ENCODE data around the gene METTL16. TPM values are rescaled to one million over a fixed set of nuclear protein-coding genes. Genes with fewer than 3 reads are reported as not detected.

Gene METTL16
- total and polyA plus RNA-seq, 2 experiments from 2014 or later, result 40.1 to 80.8 TPM

DNA sequence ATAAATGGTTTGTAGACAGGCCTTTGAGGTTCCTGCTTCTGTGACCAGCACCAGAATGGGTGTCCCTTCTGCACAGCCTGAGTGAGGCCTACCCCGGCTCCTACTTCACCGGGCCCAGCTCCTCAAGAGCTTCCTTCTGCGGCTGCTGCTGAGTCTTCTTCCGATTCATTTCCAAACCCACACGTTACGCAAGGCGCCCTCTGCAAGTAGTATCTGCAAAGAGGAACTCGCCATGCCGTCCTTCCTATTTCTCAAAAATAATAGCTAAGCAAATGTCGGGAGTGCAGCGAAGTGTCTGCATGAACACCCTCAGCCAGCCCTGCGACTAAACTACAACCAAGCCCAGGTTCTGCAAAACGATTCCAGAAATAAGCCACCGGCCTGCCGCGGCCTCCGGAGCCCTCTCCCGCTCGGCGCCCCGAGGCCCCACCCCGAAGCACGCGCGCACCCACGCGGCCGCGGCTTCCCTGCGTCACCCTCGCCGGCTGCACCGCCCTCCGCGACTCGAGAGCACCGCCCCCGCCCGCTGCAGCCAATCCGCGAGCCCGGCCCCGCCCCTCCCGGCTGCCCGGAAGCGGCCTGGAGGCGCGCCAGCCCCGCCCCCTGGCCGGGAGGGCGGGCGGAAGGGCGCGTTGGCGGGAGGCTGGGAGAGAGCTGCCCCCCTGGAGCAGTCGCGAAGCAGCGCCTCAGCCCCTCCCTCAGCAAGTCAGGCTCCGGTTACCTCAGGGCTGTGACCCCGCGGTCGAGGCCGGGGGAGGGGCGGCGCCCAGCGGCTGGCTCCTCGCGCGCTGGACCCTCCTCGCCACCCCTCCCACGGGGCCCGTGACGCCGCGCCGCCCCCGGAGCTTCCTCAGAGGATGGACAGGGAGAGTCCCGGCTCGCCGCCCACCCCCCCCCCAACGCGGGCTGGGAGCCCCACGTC, 119.2 kb downstream of the METTL16 start:
- H3K79me2 ChIP-seq (replicated peaks; ENCODE audit: insufficient read depth), result peaks cover 41% of the 10 kb centered on the region
- DNase-seq (ENCODE audit: low spot score) (peak; percentile 96), ATAC-seq (peak; percentile 50)
- peaks cover 10% of the 10 kb centered on the region for H3F3A ChIP-seq (replicated peaks; ENCODE audit: low read depth)
- peak overlapping the region; percentile 85 for H3K4me3 ChIP-seq
- no peaks in the 10 kb centered on the region; the same call in 1 of the 2 replicates for H4K20me1 ChIP-seq (replicated peaks; ENCODE audit: insufficient read depth)
- 0 out of 2 replicates have a peak overlapping the region, but pooled peaks have one; percentile 63 for H2AFZ ChIP-seq
- Mint-ChIP-seq H3K27me3 (ENCODE audit: insufficient read depth, low read depth, poor library complexity) (peaks cover 32% of the 10 kb centered on the region), H3K9me3 (peaks cover 3% of the 10 kb centered on the region; the same call in 1 of the 3 replicates), H3K4me1 (peaks cover 55% of the 10 kb centered on the region), H3K4me3 (peak overlapping the region; percentile 84), H3K27ac (peak overlapping the region; percentile 87), H3K36me3 (ENCODE audit: low read depth) (peaks cover 15% of the 10 kb centered on the region; the same call in 2 of the 3 replicates)
- TF ChIP-seq JUNB (IDR thresholded peaks at IDR 0.05; ENCODE audit: unreplicated experiment), result no peak
- TF ChIP-seq POLR2AphosphoS5 (IDR thresholded peaks at IDR 0.05; ENCODE audit: low read depth), result peak; percentile 19; the same call in 1 of the 2 replicates
- peak overlapping the region; percentile 69; the same call in 1 of the 2 replicates for H3K27ac ChIP-seq (ENCODE audit: low read depth)
- peaks cover 20% of the 10 kb centered on the region for H3K4me1 ChIP-seq (ENCODE audit: insufficient read depth)
- peak overlapping the region; percentile 96 for H3K4me2 ChIP-seq
- no peaks in the 10 kb centered on the region for H3K27me3 ChIP-seq (ENCODE audit: insufficient read depth)
- H3K36me3 ChIP-seq (ENCODE audit: insufficient read depth), result no peaks in the 10 kb centered on the region
- no peaks in the 10 kb centered on the region for H3K9me2 ChIP-seq (ENCODE audit: insufficient read depth)

DNA sequence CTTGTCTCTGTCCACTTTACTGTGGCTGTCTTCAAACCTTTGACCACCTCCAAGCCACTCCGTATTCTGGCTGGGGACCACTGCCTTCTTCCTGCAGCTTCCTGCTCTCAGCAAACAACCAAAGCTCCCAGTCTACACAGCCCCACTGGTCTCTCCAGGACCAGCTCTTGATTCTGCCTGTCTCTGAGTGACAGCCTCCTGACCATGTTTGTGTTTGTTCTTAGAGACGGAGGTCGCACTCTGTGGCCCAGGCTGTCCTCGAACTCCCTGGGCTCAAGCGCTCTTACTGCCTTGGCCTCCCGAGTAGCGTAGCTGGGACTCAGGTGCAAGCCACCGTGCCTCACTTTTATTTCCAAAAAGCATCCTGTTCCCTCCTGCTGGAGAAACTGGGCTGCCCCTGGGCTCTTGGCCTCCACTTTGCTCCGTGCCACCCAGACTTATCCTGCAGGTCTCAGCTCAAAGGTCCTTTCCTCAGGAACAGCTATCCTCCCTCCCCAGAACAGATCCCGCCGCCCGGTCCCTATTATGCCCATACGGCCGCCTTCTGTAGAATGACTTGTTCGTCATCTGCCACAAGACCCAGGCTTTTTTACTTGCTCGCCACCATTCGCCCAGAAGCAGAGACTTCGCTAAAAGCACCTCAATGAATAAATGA, 120.0 kb downstream of the METTL16 start:
- peaks cover 49% of the 10 kb centered on the region for H3K4me1 Mint-ChIP-seq
- DNase-seq (ENCODE audit: low spot score) (no peak), ATAC-seq (no peak)
- Histone ChIP-seq H3K9me2 (ENCODE audit: insufficient read depth) (no peaks in the 10 kb centered on the region), H4K20me1 (replicated peaks; ENCODE audit: insufficient read depth) (no peaks in the 10 kb centered on the region; the same call in 1 of the 2 replicates), H3K27me3 (ENCODE audit: insufficient read depth) (no peaks in the 10 kb centered on the region), H3K79me2 (replicated peaks; ENCODE audit: insufficient read depth) (peaks cover 37% of the 10 kb centered on the region), H3K27ac (ENCODE audit: low read depth) (no peak overlapping the region), H2AFZ (no peak overlapping the region), H3K4me1 (ENCODE audit: insufficient read depth) (peaks cover 15% of the 10 kb centered on the region), H3F3A (replicated peaks; ENCODE audit: low read depth) (peaks cover 10% of the 10 kb centered on the region), H3K4me3 (peak overlapping the region; percentile 85), H3K36me3 (ENCODE audit: insufficient read depth) (no peaks in the 10 kb centered on the region), H3K4me2 (peak overlapping the region; percentile 96)
- peaks cover 3% of the 10 kb centered on the region; the same call in 1 of the 3 replicates for H3K9me3 Mint-ChIP-seq
- peak overlapping the region; percentile 84 for H3K4me3 Mint-ChIP-seq
- peaks cover 17% of the 10 kb centered on the region; the same call in 2 of the 3 replicates for H3K36me3 Mint-ChIP-seq (ENCODE audit: low read depth)
- H3K27ac Mint-ChIP-seq, result peak overlapping the region; percentile 87
- peaks cover 30% of the 10 kb centered on the region for H3K27me3 Mint-ChIP-seq (ENCODE audit: insufficient read depth, low read depth, poor library complexity)
- TF ChIP-seq, protein P1, sequence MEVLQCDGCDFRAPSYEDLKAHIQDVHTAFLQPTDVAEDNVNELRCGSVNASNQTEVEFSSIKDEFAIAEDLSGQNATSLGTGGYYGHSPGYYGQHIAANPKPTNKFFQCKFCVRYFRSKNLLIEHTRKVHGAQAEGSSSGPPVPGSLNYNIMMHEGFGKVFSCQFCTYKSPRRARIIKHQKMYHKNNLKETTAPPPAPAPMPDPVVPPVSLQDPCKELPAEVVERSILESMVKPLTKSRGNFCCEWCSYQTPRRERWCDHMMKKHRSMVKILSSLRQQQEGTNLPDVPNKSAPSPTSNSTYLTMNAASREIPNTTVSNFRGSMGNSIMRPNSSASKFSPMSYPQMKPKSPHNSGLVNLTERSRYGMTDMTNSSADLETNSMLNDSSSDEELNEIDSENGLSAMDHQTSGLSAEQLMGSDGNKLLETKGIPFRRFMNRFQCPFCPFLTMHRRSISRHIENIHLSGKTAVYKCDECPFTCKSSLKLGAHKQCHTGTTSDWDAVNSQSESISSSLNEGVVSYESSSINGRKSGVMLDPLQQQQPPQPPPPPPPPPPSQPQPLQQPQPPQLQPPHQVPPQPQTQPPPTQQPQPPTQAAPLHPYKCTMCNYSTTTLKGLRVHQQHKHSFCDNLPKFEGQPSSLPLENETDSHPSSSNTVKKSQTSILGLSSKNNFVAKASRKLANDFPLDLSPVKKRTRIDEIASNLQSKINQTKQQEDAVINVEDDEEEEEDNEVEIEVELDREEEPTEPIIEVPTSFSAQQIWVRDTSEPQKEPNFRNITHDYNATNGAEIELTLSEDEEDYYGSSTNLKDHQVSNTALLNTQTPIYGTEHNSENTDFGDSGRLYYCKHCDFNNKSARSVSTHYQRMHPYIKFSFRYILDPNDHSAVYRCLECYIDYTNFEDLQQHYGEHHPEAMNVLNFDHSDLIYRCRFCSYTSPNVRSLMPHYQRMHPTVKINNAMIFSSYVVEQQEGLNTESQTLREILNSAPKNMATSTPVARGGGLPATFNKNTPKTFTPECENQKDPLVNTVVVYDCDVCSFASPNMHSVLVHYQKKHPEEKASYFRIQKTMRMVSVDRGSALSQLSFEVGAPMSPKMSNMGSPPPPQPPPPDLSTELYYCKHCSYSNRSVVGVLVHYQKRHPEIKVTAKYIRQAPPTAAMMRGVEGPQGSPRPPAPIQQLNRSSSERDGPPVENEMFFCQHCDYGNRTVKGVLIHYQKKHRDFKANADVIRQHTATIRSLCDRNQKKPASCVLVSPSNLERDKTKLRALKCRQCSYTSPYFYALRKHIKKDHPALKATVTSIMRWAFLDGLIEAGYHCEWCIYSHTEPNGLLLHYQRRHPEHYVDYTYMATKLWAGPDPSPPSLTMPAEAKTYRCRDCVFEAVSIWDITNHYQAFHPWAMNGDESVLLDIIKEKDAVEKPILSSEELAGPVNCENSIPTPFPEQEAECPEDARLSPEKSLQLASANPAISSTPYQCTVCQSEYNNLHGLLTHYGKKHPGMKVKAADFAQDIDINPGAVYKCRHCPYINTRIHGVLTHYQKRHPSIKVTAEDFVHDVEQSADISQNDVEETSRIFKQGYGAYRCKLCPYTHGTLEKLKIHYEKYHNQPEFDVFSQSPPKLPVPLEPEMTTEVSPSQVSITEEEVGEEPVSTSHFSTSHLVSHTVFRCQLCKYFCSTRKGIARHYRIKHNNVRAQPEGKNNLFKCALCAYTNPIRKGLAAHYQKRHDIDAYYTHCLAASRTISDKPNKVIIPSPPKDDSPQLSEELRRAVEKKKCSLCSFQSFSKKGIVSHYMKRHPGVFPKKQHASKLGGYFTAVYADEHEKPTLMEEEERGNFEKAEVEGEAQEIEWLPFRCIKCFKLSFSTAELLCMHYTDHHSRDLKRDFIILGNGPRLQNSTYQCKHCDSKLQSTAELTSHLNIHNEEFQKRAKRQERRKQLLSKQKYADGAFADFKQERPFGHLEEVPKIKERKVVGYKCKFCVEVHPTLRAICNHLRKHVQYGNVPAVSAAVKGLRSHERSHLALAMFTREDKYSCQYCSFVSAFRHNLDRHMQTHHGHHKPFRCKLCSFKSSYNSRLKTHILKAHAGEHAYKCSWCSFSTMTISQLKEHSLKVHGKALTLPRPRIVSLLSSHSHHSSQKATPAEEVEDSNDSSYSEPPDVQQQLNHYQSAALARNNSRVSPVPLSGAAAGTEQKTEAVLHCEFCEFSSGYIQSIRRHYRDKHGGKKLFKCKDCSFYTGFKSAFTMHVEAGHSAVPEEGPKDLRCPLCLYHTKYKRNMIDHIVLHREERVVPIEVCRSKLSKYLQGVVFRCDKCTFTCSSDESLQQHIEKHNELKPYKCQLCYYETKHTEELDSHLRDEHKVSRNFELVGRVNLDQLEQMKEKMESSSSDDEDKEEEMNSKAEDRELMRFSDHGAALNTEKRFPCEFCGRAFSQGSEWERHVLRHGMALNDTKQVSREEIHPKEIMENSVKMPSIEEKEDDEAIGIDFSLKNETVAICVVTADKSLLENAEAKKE (CRISPR knock-in tag; IDR thresholded peaks at IDR 0.05), result no peak
- TF ChIP-seq, protein P2, sequence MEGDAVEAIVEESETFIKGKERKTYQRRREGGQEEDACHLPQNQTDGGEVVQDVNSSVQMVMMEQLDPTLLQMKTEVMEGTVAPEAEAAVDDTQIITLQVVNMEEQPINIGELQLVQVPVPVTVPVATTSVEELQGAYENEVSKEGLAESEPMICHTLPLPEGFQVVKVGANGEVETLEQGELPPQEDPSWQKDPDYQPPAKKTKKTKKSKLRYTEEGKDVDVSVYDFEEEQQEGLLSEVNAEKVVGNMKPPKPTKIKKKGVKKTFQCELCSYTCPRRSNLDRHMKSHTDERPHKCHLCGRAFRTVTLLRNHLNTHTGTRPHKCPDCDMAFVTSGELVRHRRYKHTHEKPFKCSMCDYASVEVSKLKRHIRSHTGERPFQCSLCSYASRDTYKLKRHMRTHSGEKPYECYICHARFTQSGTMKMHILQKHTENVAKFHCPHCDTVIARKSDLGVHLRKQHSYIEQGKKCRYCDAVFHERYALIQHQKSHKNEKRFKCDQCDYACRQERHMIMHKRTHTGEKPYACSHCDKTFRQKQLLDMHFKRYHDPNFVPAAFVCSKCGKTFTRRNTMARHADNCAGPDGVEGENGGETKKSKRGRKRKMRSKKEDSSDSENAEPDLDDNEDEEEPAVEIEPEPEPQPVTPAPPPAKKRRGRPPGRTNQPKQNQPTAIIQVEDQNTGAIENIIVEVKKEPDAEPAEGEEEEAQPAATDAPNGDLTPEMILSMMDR (conservative IDR thresholded peaks at IDR 0.05; ENCODE audit: low read depth in 2 of 2), result no peak
- TF ChIP-seq CREB1 (CRISPR knock-in tag; IDR thresholded peaks at IDR 0.05; ENCODE audit: low read depth), result no peak
- TF ChIP-seq, protein P3, sequence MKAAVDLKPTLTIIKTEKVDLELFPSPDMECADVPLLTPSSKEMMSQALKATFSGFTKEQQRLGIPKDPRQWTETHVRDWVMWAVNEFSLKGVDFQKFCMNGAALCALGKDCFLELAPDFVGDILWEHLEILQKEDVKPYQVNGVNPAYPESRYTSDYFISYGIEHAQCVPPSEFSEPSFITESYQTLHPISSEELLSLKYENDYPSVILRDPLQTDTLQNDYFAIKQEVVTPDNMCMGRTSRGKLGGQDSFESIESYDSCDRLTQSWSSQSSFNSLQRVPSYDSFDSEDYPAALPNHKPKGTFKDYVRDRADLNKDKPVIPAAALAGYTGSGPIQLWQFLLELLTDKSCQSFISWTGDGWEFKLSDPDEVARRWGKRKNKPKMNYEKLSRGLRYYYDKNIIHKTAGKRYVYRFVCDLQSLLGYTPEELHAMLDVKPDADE (IDR thresholded peaks at IDR 0.05), result no peak

Data from GM23338 (cell line).